Keratinocyte (primary cell): Measurements from ENCODE around the gene PXDC1. TPM values are rescaled to one million over a fixed set of nuclear protein-coding genes. Genes with fewer than 3 reads are reported as not detected.

Experiments used
- DNase-seq: peaks from one replicate; pipeline ENCODE4 v3.0.0-alpha.2; 2011; ENCODE audit warnings: low read depth, missing footprints, low spot score
- FAIRE-seq: peaks from 2 replicates; lab custom pipeline; 2011; peaks lifted over from hg19 to GRCh38; lab: Jason Lieb, UNC
- H2AFZ ChIP-seq: 2 replicates; pipeline ENCODE4 v1.6.0; 2012; ENCODE audit warnings: low read length, control low read depth, inconsistent platforms; ENCODE audit not compliant: control insufficient read depth
- H3K27ac ChIP-seq: 2 replicates; pipeline ENCODE4 v1.5.1; 2011; ENCODE audit warnings: low read length; ENCODE audit not compliant: control insufficient read depth, insufficient read depth
- H3K27me3 ChIP-seq: 3 replicates; pipeline ENCODE4 v1.6.0; 2011; ENCODE audit warnings: low read length; ENCODE audit not compliant: control insufficient read depth, insufficient read depth; ENCODE audit errors: extremely low read depth
- H3K36me3 ChIP-seq, 2 experiments: 2 replicates in 1 of 2; 3 replicates in 1 of 2; pipeline ENCODE4 v1.5.1; 2011; ENCODE audit warnings: low read length in 2 of 2, mild to moderate bottlenecking in 1 of 2; ENCODE audit not compliant: control insufficient read depth in 2 of 2, insufficient read depth in 2 of 2; ENCODE audit errors: extremely low read depth in 1 of 2
- H3K4me1 ChIP-seq: 3 replicates; pipeline ENCODE4 v1.5.1; 2011; ENCODE audit warnings: low read length; ENCODE audit not compliant: control insufficient read depth, insufficient read depth; ENCODE audit errors: extremely low read depth
- H3K4me2 ChIP-seq: 3 replicates; pipeline ENCODE4 v1.6.0; 2011; ENCODE audit warnings: low read depth, low read length; ENCODE audit not compliant: control insufficient read depth, insufficient read depth; ENCODE audit errors: extremely low read depth
- H3K4me3 ChIP-seq, 3 experiments: fragments of 200-600 bp in 1 of 3; sonication (generic) in 1 of 3; 2 replicates in 2 of 3; 3 replicates in 1 of 3; pipeline ENCODE4 v1.5.1; 2011 to 2016; ENCODE audit warnings: low read length in 3 of 3, mild to moderate bottlenecking in 3 of 3, control low read depth in 2 of 3, inconsistent platforms in 1 of 3, low read depth in 1 of 3, mixed read lengths in 1 of 3, mixed run types in 1 of 3, moderate library complexity in 1 of 3; ENCODE audit not compliant: control insufficient read depth in 2 of 3, insufficient read depth in 2 of 3; ENCODE audit errors: extremely low read depth in 1 of 3
- H3K79me2 ChIP-seq: 2 replicates; pipeline ENCODE4 v1.6.0; 2012; ENCODE audit warnings: low read length; ENCODE audit not compliant: control insufficient read depth, insufficient read depth
- H3K9ac ChIP-seq: 3 replicates; pipeline ENCODE4 v1.6.0; 2011; ENCODE audit warnings: low read length; ENCODE audit not compliant: control insufficient read depth, insufficient read depth; ENCODE audit errors: extremely low read depth
- H3K9me1 ChIP-seq: 3 replicates; pipeline ENCODE4 v1.6.0; 2011; ENCODE audit warnings: low read length; ENCODE audit not compliant: control insufficient read depth, insufficient read depth; ENCODE audit errors: extremely low read depth
- H3K9me3 ChIP-seq: 2 replicates; pipeline ENCODE4 v1.5.1; 2012; ENCODE audit warnings: low read depth, low read length; ENCODE audit not compliant: control insufficient read depth
- H4K20me1 ChIP-seq: 3 replicates; pipeline ENCODE4 v1.6.0; 2011; ENCODE audit warnings: low read length; ENCODE audit not compliant: control insufficient read depth, insufficient read depth; ENCODE audit errors: extremely low read depth
- CTCF ChIP-seq, 3 experiments: IDR thresholded peaks in 1 of 3; conservative IDR thresholded peaks in 1 of 3; optimal IDR thresholded peaks in 1 of 3; 2 replicates in 2 of 3; 3 replicates in 1 of 3; pipeline versions ENCODE3 to v1.5.1; 2011; ENCODE audit warnings: low read length in 3 of 3, mild to moderate bottlenecking in 3 of 3, moderate library complexity in 2 of 3, control low read depth in 1 of 3, inconsistent platforms in 1 of 3; ENCODE audit not compliant: insufficient read depth in 2 of 3; ENCODE audit errors: extremely low read depth in 1 of 3
- EZH2 ChIP-seq: IDR thresholded peaks from one replicate; pipeline ENCODE4 v1.6.1; 2012; ENCODE audit warnings: inconsistent platforms, mild to moderate bottlenecking, low read length, moderate library complexity
- dilution Hi-C: fragments of 300-500 bp; cut with MboI; formaldehyde crosslinking; loops from one replicate; pipeline ENCODE4 v1.7.0; 2020; ENCODE audit warnings: low sequenced_read_pairs; ENCODE audit not compliant: extremely low pct_ligation_motif_present
- polyA plus RNA-seq, 5 experiments: library from polyadenylated mRNA; depleted of rRNA in 3 of 5; stranded (reverse) in 3 of 5; stranded (forward) in 1 of 5; unstranded in 1 of 5; fragments of >200 nt; gene quantifications; 1 replicate in 1 of 5; 2 replicates in 3 of 5; 3 replicates in 1 of 5; pipeline versions ENCODE4 v1.2.1 to v1.2.3, GENCODE V29; 2011 to 2012; ENCODE audit warnings: missing spikeins in 2 of 5, low read depth in 1 of 5, low replicate concordance in 1 of 5

PXDC1 gene
- polyA plus RNA-seq, 1 donor (not counting 4 experiments of a cell fraction or from before 2014, with no cell fraction given) = 17.1 TPM

- no peaks in the 10 kb centered on the region for H3K79me2 ChIP-seq
- no peak for FAIRE-seq
- peaks cover 0 to 5% of the 10 kb centered on the region in 2 experiments for H3K36me3 ChIP-seq
- H3K9ac ChIP-seq = no peak overlapping the region
- no peak for DNase-seq
- H3K27ac ChIP-seq = no peak overlapping the region
- no peaks in the 10 kb centered on the region for H3K27me3 ChIP-seq
- no peak overlapping the region for H2AFZ ChIP-seq
- H3K4me3 ChIP-seq = no peak overlapping the region
- H3K9me1 ChIP-seq = no peaks in the 10 kb centered on the region
- no peaks in the 10 kb centered on the region for H4K20me1 ChIP-seq
- peaks cover 4% of the 10 kb centered on the region for H3K9me3 ChIP-seq
- TF ChIP-seq EZH2 = no peak
- TF ChIP-seq CTCF (optimal IDR thresholded peaks at IDR 0.05 in 1 of 3, IDR thresholded peaks at IDR 0.05 in 1 of 3, conservative IDR thresholded peaks at IDR 0.05 in 1 of 3; ENCODE audit: extremely low read depth in 1 of 3, insufficient read depth in 2 of 3, low read length in 3 of 3) = no peak
- no peaks in the 10 kb centered on the region for H3K4me1 ChIP-seq
- H3K4me2 ChIP-seq = no peak overlapping the region
- dilution Hi-C loops = loop anchor here (25.0 kb wide), 1 partner anchor 303 kb away; no protein-coding TSS in a partner anchor
Observed at GRCh38 chr6:3715285-3715684, 36.2 kb downstream of the PXDC1 start.

GRCh38 chr6:3714768-3715167 lies 36.7 kb downstream of the PXDC1 start:
- Histone ChIP-seq H3K79me2 (no peaks in the 10 kb centered on the region), H3K4me3 (no peak overlapping the region), H3K4me1 (no peaks in the 10 kb centered on the region), H2AFZ (no peak overlapping the region), H3K9me1 (no peaks in the 10 kb centered on the region), H3K4me2 (no peak overlapping the region), H3K36me3 (peaks cover 0 to 5% of the 10 kb centered on the region in 2 experiments), H4K20me1 (no peaks in the 10 kb centered on the region), H3K27ac (no peak overlapping the region), H3K9ac (no peak overlapping the region), H3K27me3 (no peaks in the 10 kb centered on the region), H3K9me3 (peaks cover 4% of the 10 kb centered on the region)
- dilution Hi-C loops = loop anchor here (25.0 kb wide), 1 partner anchor 302 kb away; no protein-coding TSS in a partner anchor
- DNase-seq (no peak), FAIRE-seq (no peak)
- TF ChIP-seq EZH2 = no peak
- no peak for TF ChIP-seq CTCF (optimal IDR thresholded peaks at IDR 0.05 in 1 of 3, IDR thresholded peaks at IDR 0.05 in 1 of 3, conservative IDR thresholded peaks at IDR 0.05 in 1 of 3; ENCODE audit: extremely low read depth in 1 of 3, insufficient read depth in 2 of 3, low read length in 3 of 3)
